ENCODE measurements around the gene PTTG1IP.
"Not testable (repeated sequence)": the region's sequence is repeated elsewhere in the genome, so short reads cannot be mapped to it uniquely, and the experiment has no call there.

PTTG1IP gene

GRCh38 chr21:44879238-44879637 lies 5.7 kb upstream of the PTTG1IP start:
- DNase-seq, result not testable (repeated sequence)

GRCh38 chr21:44878053-44878982 lies 4.8 kb upstream of the PTTG1IP start:
- no peak for DNase-seq

GRCh38 chr21:44876849-44877575 lies 3.5 kb upstream of the PTTG1IP start:
- DNase-seq, result no peak

- peak; percentile 39 for DNase-seq
These were observed 1.8 kb upstream of the PTTG1IP start for GRCh38 chr21:44875316-44875700.

GRCh38 chr21:44874497-44875315 lies 1.2 kb upstream of the PTTG1IP start:
- DNase-seq, result peak; percentile 76

GRCh38 chr21:44874240-44874496 lies 678 bp upstream of the PTTG1IP start:
- no peak for DNase-seq

- no peak for DNase-seq
These were observed 688 bp downstream of the PTTG1IP start for GRCh38 chr21:44872649-44873355.

GRCh38 chr21:44872323-44872648 lies 1.2 kb downstream of the PTTG1IP start:
- DNase-seq, result peak; percentile 5

GRCh38 chr21:44871576-44872269 lies 1.8 kb downstream of the PTTG1IP start:
- DNase-seq, result peak; percentile 87

GRCh38 chr21:44870748-44871495 lies 2.6 kb downstream of the PTTG1IP start:
- DNase-seq, result no peak

- DNase-seq, result peak; percentile 99
These were observed 3.4 kb downstream of the PTTG1IP start for GRCh38 chr21:44869781-44870747.

- no peak for DNase-seq
These were observed 4.8 kb downstream of the PTTG1IP start for GRCh38 chr21:44868707-44869106.

- DNase-seq, result no peak
These were observed 5.3 kb downstream of the PTTG1IP start for GRCh38 chr21:44867999-44868700.

GRCh38 chr21:44867464-44867863 lies 6.0 kb downstream of the PTTG1IP start:
- no peak for DNase-seq

GRCh38 chr21:44866780-44867179 lies 6.7 kb downstream of the PTTG1IP start:
- DNase-seq, result peak; percentile 1

- peak; percentile 1 for DNase-seq
These were observed 7.8 kb downstream of the PTTG1IP start for GRCh38 chr21:44865561-44866280.

- no peak for DNase-seq
These were observed 10.4 kb downstream of the PTTG1IP start for GRCh38 chr21:44862869-44863685.

- DNase-seq, result peak; percentile 0
These were observed 14.7 kb downstream of the PTTG1IP start for GRCh38 chr21:44858791-44859190.
